ENCODE results near the gene EFCAB14.
"Not testable (repeated sequence)": the region's sequence is repeated elsewhere in the genome, so short reads cannot be mapped to it uniquely, and the experiment has no call there.

Gene EFCAB14

GRCh38 chr1:46754707-46755106, 35.8 kb upstream of the EFCAB14 start:
- H3K4me1 ChIP-seq (ENCODE audit: control insufficient read depth, insufficient read depth, low read length, poor library complexity, severe bottlenecking); H3K4me3 ChIP-seq (ENCODE audit: extremely low read depth, insufficient read depth, low read length, poor library complexity, severe bottlenecking); H3K36me3 ChIP-seq (ENCODE audit: control insufficient read depth, insufficient read depth, low read length); H3K27ac ChIP-seq (ENCODE audit: low read depth, low read length, severe bottlenecking); H3K9me3 ChIP-seq (ENCODE audit: control insufficient read depth, low read length): not testable (repeated sequence)
- WGBS, 2 experiments (ENCODE audit: insufficient coverage in 2 of 2), result 85 to 87% methylated on average over 3 to 4 of the region's 4 CpGs

DNA sequence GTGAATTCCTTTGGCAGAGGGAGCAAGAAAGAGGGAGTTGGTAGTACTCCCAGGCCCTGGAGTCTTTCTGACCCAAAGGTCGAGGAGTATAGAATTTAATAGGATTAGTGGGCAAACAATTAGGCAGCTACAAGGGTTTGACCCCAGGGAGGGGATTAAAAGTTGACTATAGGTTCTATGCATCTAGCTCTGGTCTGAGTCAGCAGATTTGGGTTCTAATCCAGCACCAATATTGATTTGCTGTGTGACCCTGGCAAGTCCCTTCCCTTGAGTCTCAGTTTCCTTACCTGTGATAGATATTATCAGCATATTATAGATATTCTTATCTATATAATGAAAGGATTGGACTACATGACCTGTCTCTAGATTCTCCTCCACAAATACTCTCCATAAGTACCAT, 35.1 kb upstream of the EFCAB14 start:
- Histone ChIP-seq H3K27ac (ENCODE audit: low read depth, low read length, severe bottlenecking) (no peak overlapping the region), H3K4me1 (ENCODE audit: control insufficient read depth, insufficient read depth, low read length, poor library complexity, severe bottlenecking) (peaks cover 3% of the 10 kb centered on the region), H3K4me3 (ENCODE audit: extremely low read depth, insufficient read depth, low read length, poor library complexity, severe bottlenecking) (no peak overlapping the region), H3K9me3 (ENCODE audit: control insufficient read depth, low read length) (no peaks in the 10 kb centered on the region), H3K36me3 (ENCODE audit: control insufficient read depth, insufficient read depth, low read length) (no peaks in the 10 kb centered on the region)
- WGBS, 2 experiments (ENCODE audit: insufficient coverage in 2 of 2), result 63 to 100% methylated on average over 1 of the region's 1 CpG

DNA sequence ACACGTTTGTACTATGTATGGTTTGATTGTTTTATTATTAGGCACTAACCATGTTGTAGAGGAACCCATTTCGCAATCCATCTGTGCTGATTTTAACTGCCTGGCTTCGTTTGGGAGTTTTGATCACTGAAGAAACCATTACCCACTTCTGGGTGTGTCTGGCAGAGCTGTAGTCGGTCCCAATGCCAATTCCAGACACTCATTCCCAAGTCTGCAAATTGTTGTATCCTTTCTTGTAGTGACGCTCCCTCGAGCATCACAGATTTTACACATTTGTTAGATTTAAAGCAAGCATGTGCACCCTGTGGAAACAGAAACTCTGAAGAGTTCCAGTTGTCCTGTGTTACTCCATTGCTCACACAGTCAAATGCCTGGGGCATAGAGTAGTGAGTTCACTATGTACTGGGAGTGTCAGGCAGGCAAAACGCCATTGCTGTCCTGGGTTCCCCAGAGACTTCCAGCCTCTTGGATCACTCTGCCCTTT, 31.0 kb upstream of the EFCAB14 start:
- Histone ChIP-seq H3K9me3 (ENCODE audit: control insufficient read depth, low read length) (no peaks in the 10 kb centered on the region), H3K36me3 (ENCODE audit: control insufficient read depth, insufficient read depth, low read length) (no peaks in the 10 kb centered on the region), H3K27ac (ENCODE audit: low read depth, low read length, severe bottlenecking) (no peak overlapping the region), H3K4me3 (ENCODE audit: extremely low read depth, insufficient read depth, low read length, poor library complexity, severe bottlenecking) (no peak overlapping the region), H3K4me1 (ENCODE audit: control insufficient read depth, insufficient read depth, low read length, poor library complexity, severe bottlenecking) (peaks cover 3% of the 10 kb centered on the region)
- 66 to 86% methylated on average over 3 to 5 of the region's 7 CpGs for WGBS, 2 experiments (ENCODE audit: insufficient coverage in 2 of 2)

DNA sequence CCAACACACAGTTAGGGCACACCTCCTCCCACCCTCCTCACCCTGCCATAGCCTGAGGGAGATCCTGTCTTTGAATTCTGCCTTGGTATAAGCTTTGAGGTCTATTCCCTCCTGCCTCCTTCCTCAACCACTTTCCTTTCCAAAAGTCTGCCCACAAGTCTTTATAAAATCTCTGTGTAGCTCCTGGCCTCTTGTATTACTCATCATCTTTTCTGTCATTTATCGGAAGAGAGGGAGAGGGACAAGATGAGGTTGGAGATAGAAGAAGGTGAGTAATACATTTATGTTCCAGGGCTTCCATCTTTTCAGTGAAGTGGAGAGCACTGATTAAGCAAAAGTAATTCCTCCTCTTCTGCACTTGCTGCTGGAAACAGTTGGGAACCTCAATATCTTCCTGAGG, 30.5 kb upstream of the EFCAB14 start:
- Histone ChIP-seq H3K4me1 (ENCODE audit: control insufficient read depth, insufficient read depth, low read length, poor library complexity, severe bottlenecking) (peaks cover 3% of the 10 kb centered on the region), H3K27ac (ENCODE audit: low read depth, low read length, severe bottlenecking) (no peak overlapping the region), H3K36me3 (ENCODE audit: control insufficient read depth, insufficient read depth, low read length) (no peaks in the 10 kb centered on the region), H3K9me3 (ENCODE audit: control insufficient read depth, low read length) (no peaks in the 10 kb centered on the region), H3K4me3 (ENCODE audit: extremely low read depth, insufficient read depth, low read length, poor library complexity, severe bottlenecking) (no peak overlapping the region)
- WGBS, 2 experiments (ENCODE audit: insufficient coverage in 2 of 2), result no CpG with 5 or more reads among the region's 1 CpG

GRCh38 chr1:46747683-46748288, 28.9 kb upstream of the EFCAB14 start:
- Histone ChIP-seq H3K4me3 (ENCODE audit: extremely low read depth, insufficient read depth, low read length, poor library complexity, severe bottlenecking) (no peak overlapping the region), H3K4me1 (ENCODE audit: control insufficient read depth, insufficient read depth, low read length, poor library complexity, severe bottlenecking) (no peaks in the 10 kb centered on the region), H3K9me3 (ENCODE audit: control insufficient read depth, low read length) (no peaks in the 10 kb centered on the region), H3K27ac (ENCODE audit: low read depth, low read length, severe bottlenecking) (no peak overlapping the region), H3K36me3 (ENCODE audit: control insufficient read depth, insufficient read depth, low read length) (no peaks in the 10 kb centered on the region)
- WGBS, 2 experiments (ENCODE audit: insufficient coverage in 2 of 2), result 37 to 38% methylated on average over 4 of the region's 5 CpGs

DNA sequence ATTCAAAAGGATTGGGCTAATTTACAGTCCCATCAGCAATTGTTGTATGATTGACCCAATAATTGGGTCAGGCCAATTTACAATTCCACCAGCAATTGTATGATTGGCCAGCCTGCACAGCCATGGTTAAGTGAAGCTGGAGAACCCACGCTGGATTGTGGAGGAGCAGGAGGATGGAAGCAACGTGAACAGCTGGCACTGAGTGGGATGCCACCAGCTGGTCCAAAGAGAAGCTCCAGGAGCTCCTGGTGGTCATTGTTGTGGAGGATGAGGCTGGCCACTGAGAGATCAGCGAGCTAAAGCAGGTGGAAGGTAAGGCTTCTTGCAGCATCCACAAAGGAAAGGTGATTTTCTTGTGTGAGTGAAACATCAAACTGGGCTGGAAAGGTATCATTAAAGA, 23.2 kb upstream of the EFCAB14 start:
- no peaks in the 10 kb centered on the region for H3K36me3 ChIP-seq (ENCODE audit: control insufficient read depth, insufficient read depth, low read length)
- H3K4me3 ChIP-seq (ENCODE audit: extremely low read depth, insufficient read depth, low read length, poor library complexity, severe bottlenecking), result no peak overlapping the region
- no peaks in the 10 kb centered on the region for H3K9me3 ChIP-seq (ENCODE audit: control insufficient read depth, low read length)
- no peak overlapping the region for H3K27ac ChIP-seq (ENCODE audit: low read depth, low read length, severe bottlenecking)
- no peaks in the 10 kb centered on the region for H3K4me1 ChIP-seq (ENCODE audit: control insufficient read depth, insufficient read depth, low read length, poor library complexity, severe bottlenecking)
- 63 to 78% methylated on average over 2 to 3 of the region's 3 CpGs for WGBS, 2 experiments (ENCODE audit: insufficient coverage in 2 of 2)

DNA sequence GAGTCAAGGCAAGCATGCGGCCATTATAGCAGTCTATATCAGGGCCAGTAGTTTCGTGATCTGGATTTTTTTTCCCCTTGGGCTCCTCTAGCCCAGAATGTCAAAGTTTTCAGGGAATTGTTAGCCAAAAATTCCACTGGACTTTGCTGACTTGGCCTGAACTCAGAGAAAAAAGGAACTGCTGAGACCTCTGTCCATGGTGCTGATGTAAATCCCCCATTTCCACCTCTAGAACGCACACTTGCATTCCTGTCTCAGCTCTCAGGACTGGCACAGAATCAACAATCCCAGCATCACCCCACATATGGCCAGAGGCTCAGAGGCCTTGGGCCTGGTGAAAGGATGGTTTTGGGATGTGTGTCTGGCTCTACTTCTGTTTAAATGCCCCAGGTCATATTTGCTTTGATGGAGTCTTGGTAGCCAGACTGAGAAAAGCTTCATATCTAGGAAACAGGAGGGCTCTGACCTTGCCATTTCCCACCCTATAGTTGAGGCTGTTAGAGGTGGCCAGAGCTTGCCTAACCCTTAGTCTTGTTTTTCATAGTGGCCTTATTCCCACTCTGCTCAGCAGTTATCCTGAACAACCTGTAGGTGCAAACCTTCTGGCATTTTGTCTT, 16.9 kb upstream of the EFCAB14 start:
- 8 to 20% methylated on average over 2 of the region's 3 CpGs for WGBS, 2 experiments (ENCODE audit: insufficient coverage in 2 of 2)
- Histone ChIP-seq H3K27ac (ENCODE audit: low read depth, low read length, severe bottlenecking) (no peak overlapping the region), H3K4me3 (ENCODE audit: extremely low read depth, insufficient read depth, low read length, poor library complexity, severe bottlenecking) (no peak overlapping the region), H3K36me3 (ENCODE audit: control insufficient read depth, insufficient read depth, low read length) (no peaks in the 10 kb centered on the region), H3K9me3 (ENCODE audit: control insufficient read depth, low read length) (no peaks in the 10 kb centered on the region), H3K4me1 (ENCODE audit: control insufficient read depth, insufficient read depth, low read length, poor library complexity, severe bottlenecking) (no peaks in the 10 kb centered on the region)

DNA sequence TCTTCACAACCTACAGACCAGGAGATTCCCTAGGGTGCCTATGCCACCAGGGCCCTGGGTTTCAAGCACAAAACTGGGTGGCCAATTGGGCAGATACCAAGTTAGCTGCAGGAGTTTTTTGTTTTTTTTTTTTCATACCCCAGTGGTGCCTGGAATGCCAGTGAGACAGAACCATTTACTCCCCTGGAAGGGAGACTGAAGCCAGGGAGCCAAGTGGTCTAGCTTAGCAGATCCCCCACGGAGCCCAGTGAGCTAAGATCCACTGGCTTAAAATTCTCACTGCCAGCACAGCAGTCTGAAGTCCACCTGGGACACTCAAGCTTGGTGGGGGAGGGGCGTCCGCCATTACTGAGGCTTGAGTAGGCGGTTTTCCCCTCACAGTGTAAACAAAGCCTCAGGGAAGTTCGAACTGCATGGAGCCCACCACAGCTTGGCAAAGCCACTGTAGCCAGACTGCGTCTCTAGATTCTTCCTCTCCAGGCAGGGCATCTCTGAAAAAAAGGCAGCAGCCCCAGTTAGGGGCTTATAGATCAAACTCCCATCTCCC, 9.5 kb upstream of the EFCAB14 start:
- H3K27ac ChIP-seq (ENCODE audit: low read depth, low read length, severe bottlenecking); H3K4me1 ChIP-seq (ENCODE audit: control insufficient read depth, insufficient read depth, low read length, poor library complexity, severe bottlenecking); H3K9me3 ChIP-seq (ENCODE audit: control insufficient read depth, low read length); H3K36me3 ChIP-seq (ENCODE audit: control insufficient read depth, insufficient read depth, low read length); H3K4me3 ChIP-seq (ENCODE audit: extremely low read depth, insufficient read depth, low read length, poor library complexity, severe bottlenecking): not testable (repeated sequence)
- WGBS, 2 experiments (ENCODE audit: insufficient coverage in 2 of 2), result 38 to 47% methylated on average over 5 to 6 of the region's 6 CpGs

GRCh38 chr1:46725736-46726108, 6.8 kb upstream of the EFCAB14 start:
- Histone ChIP-seq H3K4me1 (ENCODE audit: control insufficient read depth, insufficient read depth, low read length, poor library complexity, severe bottlenecking) (peaks cover 3% of the 10 kb centered on the region), H3K27ac (ENCODE audit: low read depth, low read length, severe bottlenecking) (no peak overlapping the region), H3K36me3 (ENCODE audit: control insufficient read depth, insufficient read depth, low read length) (no peaks in the 10 kb centered on the region), H3K4me3 (ENCODE audit: extremely low read depth, insufficient read depth, low read length, poor library complexity, severe bottlenecking) (no peak overlapping the region), H3K9me3 (ENCODE audit: control insufficient read depth, low read length) (no peaks in the 10 kb centered on the region)
- 90 to 100% methylated on average over 2 of the region's 3 CpGs for WGBS, 2 experiments (ENCODE audit: insufficient coverage in 2 of 2)

DNA sequence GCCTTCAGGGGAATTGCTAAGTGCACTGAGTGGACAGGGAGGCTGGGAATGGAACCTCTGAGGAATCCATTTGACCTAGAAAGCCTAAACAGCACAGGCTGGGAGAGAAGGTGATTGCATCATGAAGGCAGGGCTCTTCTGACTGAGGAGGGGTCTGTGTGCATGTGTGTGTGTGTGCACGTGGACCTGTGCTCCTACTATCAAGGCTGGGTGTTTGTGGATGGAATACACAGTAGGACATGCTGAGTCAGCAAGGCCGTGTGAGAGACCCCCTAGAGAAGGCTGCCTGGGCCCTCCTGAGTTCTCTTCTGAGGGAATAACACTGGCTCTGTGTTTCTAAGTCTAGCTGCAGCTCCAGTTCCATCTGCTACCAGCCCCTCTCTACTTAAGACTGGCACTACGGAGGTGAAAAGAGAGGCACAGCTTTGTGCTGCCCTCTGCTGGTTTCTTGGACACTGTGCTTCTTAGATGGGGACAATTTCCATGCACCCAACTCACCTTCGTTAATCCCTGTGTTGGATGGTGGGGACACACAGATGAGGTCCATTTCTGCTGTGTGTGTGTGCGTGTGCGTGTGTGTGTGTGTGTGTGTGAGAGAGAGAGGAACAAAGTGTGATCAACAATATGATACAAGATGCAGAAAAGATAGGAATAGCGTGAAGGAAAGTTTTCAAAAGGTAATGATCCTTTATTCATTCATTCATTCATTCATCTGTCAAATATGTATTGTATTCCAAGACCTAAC, 6.2 kb upstream of the EFCAB14 start:
- H3K4me1 ChIP-seq (ENCODE audit: control insufficient read depth, insufficient read depth, low read length, poor library complexity, severe bottlenecking), result peaks cover 3% of the 10 kb centered on the region
- no peak overlapping the region for H3K4me3 ChIP-seq (ENCODE audit: extremely low read depth, insufficient read depth, low read length, poor library complexity, severe bottlenecking)
- H3K36me3 ChIP-seq (ENCODE audit: control insufficient read depth, insufficient read depth, low read length), result no peaks in the 10 kb centered on the region
- no peak overlapping the region for H3K27ac ChIP-seq (ENCODE audit: low read depth, low read length, severe bottlenecking)
- H3K9me3 ChIP-seq (ENCODE audit: control insufficient read depth, low read length), result no peaks in the 10 kb centered on the region
- 0 to 20% methylated on average over 1 to 3 of the region's 7 CpGs for WGBS, 2 experiments (ENCODE audit: insufficient coverage in 2 of 2)

DNA sequence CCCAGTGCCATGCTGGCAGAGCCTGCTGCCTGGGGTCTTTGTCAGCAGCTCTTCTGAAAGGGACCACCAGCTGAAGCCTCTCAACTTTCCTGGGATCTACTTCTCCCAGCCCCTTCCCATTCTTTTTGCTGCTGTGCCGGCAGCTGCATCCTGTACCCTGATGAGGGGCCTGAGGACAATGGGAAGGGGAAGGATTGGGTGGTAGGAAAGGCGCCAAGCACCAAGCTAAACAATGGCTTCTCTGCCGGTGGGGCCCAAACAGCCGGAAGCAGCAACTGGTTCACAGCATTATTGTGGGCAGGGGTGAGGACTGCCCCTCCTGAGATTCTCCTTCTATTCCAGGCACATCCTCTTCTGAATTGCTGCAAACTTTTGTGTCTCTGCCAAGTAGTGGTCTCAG, 5.0 kb upstream of the EFCAB14 start:
- WGBS, 2 experiments (ENCODE audit: insufficient coverage in 2 of 2), result 60 to 74% methylated on average over 1 to 3 of the region's 4 CpGs
- peaks cover 11% of the 10 kb centered on the region for H3K4me1 ChIP-seq (ENCODE audit: control insufficient read depth, insufficient read depth, low read length, poor library complexity, severe bottlenecking)
- no peaks in the 10 kb centered on the region for H3K9me3 ChIP-seq (ENCODE audit: control insufficient read depth, low read length)
- H3K4me3 ChIP-seq (ENCODE audit: extremely low read depth, insufficient read depth, low read length, poor library complexity, severe bottlenecking), result no peak overlapping the region
- H3K36me3 ChIP-seq (ENCODE audit: control insufficient read depth, insufficient read depth, low read length), result no peaks in the 10 kb centered on the region
- H3K27ac ChIP-seq (ENCODE audit: low read depth, low read length, severe bottlenecking), result no peak overlapping the region
